HS-27A (cell line): ENCODE measurements around the gene RNPS1.

Experiments
- DNase-seq: peaks from one replicate; pipeline ENCODE4 v3.0.0-alpha.2; 2012; ENCODE audit warnings: low read depth, missing footprints

RNPS1 gene

DNA sequence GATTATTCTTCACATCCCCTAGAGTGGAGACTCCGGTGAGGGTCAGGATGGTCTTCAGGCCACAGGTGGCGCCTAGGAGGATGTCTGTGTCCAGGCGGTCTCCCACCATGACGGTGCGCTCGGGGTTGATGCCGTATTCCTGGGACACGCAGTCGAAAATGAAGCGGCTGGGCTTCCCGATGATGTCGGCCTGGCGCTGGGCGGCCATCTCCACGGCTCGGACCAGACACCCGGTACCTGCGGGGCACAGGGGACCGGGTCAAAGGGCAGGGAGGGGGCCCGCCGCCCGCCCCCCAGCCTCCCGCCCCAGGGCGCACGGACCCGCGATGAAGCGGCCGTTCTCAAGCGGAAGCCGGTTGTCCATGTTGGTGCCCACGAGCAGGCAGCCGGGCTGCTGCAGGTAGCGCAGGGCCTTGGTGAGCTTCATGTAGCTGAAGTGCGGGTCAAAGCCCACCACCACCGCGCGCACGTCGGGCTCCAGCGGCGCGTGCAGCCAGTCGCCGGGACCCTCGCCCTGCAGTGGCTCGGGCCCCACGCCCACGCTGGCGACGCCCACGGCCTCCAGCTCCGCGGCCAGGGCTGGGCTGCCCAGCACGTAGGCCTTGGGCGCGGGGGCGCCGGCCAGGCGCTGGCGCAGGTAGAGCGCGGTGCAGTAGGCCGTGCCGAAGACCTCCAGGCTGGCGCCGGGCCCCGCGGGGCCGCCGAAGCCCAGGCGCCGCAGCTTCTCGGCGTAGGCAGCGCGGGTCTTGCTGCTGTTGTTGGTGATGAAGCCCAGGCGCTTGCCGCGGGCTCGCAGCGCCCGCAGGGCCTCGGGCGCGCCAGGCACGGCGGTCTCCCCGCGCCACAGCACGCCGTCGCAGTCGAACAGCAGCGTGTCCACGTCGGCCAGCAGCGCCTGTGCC is 53.9 kb downstream of the RNPS1 start:
- no peak for DNase-seq

DNA sequence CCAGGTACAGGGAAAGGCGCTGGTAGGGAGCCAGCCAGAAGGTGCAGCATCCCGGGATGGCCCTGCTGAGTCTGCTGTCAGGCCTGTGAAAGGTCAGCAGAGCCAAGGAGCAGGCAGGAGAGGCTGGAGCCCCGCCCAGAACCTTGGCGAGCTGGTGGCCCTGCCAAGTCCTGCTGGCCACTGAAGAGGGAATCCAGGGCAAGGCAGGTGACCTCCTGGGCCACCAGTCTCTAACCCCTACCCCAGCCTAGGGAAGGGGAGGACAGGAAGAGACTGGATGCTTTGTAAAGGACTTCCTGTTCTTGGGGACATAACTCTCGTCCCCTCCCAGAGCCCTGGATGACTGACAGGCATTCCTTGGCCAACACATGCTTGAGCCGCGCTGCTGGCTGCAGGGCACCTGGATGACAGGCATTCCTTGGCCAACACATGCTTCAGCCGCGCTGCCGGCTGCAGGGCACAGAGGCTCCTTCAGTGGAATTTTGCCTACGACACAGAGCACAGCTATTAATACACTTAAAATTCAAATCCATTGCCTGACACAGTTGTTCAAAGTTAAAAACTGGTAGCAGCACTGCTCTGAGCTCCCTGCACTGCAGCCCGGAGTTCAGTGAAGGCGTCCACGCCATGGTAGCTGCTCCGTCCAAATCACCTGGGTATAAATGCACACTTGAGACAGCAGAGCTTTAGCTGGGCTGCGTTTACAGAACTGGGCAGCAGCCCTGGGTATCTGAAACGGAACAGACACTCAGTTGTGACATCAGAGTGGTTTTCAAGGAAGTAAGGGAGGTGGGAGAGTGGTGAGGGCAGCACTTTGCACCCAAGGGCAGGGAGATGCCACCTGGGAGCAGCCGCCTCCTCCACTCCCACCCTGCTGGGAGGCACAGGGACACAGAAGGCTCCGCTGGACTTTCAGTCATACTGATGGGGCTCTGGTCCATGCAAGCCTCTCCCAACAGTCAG is 55.3 kb downstream of the RNPS1 start:
- no peak for DNase-seq

DNA sequence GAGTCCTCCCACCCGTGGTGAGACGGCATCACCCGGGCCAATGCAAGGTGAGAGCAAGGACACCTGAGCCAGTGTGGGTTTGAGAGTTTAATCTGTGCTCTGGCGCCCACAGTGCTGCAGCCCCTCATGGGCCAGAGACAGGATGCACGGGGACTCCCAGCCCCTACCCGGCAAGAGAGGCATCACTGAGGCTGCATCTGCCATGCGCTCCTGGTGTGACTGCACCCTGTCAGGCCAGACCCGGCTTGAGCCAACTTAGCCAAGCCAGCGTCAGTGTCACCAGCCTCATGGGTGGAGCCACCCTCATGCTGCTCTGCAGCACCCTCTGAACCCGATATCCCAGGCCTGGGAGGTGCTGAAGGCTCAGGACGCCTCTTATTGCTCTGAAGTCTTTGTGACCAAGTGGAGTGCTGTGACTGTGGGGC is 56.0 kb downstream of the RNPS1 start:
- DNase-seq: no peak

DNA sequence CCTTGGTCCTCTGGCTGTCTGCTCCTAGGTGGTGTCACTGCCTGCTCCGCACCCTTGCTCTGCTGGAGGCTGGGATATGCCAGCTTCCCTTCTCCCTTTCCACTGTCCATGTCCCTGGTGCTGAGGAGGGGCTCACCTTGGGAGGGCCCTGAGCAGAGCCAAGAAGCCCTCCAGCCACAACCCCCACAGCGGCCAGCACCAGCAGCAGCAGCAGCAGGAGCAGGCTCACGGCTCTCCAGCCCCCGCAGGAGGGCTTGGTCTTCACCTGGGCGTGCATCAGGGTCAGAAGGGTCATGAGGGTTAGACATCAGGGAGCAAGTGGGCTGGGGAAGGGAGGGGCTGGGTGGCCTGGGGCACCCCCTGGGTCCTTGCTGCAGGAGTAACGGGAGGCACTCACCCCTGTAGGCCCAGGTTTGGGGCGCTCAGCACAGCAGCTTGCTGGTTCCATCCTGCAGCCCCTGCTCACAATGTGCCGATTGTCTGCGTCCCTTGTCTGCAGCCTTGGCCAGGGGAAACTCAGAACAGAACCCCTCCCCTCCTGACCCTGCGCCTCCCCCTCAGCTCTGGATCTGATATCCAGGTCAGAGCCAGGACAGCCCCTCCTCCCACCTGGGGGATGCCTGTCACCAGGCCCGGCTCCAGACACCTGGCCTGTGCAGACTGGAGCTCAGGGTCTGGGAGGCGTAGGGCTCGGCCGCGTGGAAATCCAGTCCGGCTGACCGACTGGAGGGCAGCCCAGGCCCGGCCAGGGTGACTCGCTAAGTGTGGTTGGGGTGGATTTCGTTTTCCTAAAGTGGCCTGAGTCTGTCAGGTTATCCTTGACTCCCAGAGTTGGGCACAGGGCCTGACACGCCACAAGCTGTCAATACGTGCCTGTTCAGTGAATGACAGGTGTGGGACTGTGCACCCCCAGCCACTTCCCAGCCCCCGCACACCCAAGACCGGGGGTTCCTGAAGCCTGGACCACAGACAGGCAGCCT is 57.2 kb downstream of the RNPS1 start, which contains the start of gene BRICD5:
TSS of gene BRICD5 (minus strand) at position 478 of the 980 bp plus-strand sequence. CDS start at position 448, 30 bp downstream.
- no peak for DNase-seq

DNA sequence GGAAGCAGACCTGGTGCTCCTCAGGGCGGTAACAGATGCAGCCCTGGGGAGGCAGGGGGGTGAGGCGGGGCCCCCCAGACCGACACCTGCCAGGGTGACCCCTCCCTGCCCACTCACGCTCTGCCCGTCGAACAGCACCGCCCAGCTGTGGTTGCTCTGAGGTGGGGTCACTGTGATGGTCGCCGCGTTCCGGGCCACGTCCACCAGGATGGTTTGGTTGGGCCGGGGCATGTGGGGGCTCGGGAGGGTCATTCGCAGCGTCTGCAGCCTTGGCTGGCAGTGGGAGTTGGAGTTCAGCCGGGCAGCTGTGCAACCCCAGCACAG is 58.0 kb downstream of the RNPS1 start:
- no peak for DNase-seq

DNA sequence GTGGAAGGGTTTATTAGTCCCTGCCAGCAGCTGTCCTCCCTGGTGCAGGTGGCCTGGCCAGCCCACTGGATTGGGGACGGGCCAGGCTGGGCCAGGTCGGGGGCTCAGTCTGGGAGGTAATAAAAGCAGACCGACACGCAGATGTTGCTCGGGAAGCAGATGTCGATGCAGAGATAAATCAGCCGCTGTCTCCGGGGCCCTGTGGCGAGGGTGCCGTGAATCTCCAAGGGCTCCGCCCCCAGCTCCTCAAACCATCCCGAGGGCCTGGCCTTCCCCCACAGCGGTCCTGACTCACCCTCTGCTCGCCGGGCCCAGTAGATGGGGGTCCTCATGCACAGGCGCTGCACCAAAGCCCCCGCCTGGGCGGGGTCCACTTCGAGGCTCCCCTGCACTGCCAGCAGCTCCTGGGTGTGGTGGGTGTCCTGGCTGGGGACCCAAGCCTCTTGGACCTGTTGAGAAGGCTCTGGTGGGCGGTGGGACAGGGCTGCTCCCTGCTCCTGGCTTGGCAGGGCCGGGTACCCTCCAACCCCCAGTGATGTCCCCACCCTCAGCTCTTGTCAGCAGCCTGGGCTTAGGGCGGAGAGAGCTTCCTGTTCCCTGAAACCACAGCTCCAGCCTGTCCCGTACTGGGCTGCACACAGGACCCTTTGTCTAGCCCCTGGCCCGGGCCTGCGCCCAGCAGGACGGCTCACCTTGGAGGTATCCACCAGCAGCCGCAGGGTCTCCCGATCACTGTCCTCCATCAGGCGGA is 58.5 kb downstream of the RNPS1 start:
- DNase-seq: no peak

DNA sequence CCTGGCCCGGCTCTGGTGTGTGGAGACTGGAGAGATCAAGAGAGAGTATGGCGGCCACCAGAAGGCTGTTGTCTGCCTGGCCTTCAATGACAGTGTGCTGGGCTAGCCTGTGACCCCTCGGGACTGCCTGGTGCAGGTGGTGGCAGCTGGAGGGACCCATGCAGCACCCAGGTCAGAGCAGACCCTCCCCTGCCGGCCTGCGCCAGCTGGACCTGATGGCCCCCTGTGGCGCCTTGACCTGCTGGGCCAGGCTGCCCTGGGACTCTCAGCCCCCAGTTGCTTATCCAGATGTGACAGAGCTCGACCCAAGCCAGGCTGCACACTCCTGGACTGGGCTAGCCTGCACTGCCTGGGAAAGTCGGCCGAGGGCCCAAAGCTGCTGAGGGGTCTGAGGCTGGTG is 59.2 kb downstream of the RNPS1 start:
- DNase-seq: no peak

DNA sequence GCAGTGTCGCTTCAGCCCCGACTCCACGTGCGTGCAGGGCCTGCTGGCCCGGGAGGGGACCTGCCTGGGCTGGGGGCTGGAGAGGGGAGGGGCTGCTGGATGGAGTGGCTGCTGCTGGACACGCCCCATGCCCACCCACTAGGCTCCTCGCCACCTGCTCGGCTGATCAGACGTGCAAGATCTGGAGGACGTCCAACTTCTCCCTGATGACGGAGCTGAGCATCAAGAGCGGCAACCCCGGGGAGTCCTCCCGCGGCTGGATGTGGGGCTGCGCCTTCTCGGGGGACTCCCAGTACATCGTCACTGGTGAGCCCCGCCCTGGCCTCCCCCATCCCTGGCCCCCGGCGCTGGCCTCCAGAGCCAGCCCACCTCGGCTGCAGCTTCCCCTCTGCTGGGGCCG is 59.6 kb downstream of the RNPS1 start:
- no peak for DNase-seq

DNA sequence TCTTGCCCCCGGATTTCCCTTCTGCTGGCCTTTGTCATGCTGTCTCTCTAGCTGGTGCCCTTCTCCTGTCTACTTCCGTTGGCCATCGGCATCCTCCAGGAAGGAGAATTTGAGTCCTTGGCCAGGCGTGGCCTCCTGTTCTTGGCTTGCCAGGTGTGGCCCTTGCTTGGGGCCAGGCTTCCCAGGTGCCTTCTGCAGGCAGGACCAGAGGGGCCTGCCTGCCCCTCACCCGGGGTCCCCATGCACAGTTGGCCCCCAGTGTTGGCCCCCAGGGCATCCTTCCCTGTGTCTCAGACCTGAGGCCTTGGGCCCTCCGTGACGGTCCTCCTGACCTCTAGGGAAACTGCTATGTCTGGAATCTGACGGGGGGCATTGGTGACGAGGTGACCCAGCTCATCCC is 60.1 kb downstream of the RNPS1 start:
- DNase-seq: no peak

DNA sequence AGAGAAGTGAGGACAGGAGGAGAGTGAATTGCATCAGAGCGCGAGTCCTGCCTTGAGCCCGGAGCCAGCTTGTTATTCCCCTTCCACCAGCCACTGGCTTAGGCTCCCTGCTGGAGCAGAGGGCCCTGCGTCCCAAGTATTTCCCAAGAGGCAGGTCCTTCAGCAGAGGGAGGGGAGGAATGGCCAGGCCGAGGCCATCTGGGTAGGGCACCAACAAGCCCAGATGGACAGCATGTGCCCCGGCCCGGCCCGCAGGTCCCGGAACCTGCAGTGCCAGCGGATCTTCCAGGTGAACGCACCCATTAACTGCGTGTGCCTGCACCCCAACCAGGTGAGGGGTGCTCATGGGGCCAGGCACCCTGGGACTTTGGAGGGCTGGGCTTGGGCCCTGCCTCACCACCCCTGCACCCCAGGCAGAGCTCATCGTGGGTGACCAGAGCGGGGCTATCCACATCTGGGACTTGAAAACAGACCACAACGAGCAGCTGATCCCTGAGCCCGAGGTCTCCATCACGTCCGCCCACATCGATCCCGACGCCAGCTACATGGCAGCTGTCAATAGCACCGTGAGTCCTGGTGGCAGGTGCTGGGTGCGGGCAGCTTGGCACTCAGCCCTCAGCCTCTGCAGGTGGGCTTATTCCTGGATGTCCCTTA is 61.0 kb downstream of the RNPS1 start:
- no peak for DNase-seq

DNA sequence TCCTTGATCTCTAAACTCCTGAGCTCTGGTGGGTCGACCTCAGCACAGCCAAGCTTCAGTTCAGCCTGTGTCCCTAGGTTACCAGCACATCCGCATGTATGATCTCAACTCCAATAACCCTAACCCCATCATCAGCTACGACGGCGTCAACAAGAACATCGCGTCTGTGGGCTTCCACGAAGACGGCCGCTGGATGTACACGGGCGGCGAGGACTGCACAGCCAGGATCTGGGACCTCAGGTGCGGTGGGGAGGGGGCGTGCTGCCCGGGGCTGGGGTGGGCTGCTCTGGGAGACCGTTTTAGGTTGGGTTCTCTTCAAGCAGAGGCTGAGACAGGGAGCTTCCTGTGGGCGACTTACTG is 61.5 kb downstream of the RNPS1 start:
- DNase-seq: no peak

DNA sequence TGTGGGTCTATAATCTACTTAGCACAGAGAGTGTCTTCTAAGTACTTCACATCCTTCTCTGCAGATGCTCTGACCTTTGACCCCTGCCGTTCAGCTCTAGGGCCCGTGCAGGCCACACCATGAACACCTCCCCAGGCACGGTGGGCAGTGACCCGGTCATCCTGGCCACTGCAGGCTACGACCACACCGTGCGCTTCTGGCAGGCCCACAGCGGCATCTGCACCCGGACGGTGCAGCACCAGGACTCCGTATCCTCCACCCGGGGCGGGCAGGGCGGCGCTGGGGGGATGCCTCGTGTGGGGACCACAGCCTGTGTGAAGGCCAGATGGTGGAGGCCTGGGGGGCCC is 62.0 kb downstream of the RNPS1 start:
- DNase-seq: peak; percentile 20

DNA sequence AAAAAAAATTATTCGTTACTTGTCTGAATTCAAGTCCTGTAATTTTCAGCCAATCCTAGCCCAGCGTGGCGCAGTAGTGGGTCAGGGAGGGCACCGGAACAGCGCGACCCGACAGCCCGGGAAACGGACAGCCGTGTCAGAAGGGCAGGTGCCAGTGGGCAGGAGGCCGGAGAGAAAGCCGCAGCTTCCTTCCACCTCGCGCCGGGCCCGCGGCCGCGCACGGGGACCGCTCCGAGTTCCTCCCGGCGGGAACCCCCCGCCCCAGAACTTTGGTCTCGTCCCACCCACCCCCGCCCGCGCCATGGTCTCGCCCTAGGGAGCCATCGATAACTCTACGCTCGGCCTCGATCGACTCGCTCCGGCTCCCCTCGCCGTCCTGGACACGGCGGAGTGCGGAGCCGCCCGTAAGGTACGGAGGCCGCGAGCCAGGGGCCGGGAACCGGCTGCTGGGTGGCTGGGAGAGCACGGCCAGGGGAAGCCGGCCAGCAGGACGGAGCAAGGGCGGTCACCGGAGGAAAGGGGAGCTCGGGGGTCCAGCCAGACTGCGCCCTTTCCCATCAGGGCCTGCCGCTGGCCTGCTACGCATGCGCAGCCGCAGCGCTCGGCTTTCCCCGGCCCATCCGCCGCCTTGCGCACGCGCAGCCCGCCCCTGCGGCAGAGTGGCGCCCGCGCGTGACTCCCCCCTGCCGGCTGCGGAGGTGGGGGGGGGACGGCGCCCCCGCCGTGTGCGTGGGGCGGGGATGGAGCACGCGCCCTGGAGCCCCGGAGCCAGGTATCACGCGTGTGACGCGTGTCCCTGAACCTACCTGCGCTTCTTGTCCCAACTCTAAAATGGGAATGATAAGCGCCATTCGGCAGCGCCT is 62.6 kb downstream of the RNPS1 start, which contains the start of gene MLST8:
TSS of gene MLST8 (plus strand) at position 351 of the 863 bp plus-strand sequence. CDS start 632 bp downstream, outside the sequence.
- peak; percentile 69 for DNase-seq

DNA sequence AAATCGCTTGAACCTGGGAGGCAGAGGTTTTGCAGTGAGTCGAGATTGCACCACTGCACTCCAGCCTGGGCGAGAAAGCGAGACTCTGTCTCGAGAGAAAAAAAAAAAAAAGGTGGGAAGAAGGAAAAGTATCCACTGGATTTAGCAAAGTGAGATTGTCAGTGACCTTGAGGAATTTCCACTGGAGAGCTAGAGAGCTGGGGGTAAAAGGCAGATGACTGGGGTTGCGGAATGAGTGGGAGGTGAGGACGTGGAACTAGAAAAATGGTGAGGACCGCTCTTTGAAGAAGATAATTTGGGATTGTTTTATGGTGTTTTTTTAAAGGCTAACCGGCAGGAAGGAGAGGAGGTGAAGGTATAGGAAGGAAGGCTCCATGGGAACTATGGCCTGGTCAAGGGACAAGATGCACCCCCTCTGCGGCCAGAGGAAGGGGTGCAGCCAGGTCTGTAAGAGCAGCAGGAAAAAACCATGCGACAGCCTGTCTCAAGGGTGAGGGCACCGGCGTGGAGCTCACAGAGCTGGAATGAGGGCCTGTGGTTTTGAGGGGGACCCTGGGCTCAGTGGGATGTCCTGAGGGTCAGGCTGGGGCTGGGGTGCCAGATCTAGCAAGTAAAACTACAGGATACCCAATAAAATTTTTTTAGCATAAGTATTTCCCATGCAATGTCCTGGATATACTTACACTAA is 63.4 kb downstream of the RNPS1 start:
- DNase-seq: no peak
